ENCODE measurements around the gene PRKAR1A.
"Not testable (repeated sequence)": the region's sequence is repeated elsewhere in the genome, so short reads cannot be mapped to it uniquely, and the experiment has no call there.

PRKAR1A gene

GRCh38 chr17:68511671-68512246 is 471 bp upstream of the PRKAR1A start:
- peak; percentile 24 for DNase-seq

- no peak for DNase-seq
Measured at GRCh38 chr17:68512960-68513474, 787 bp downstream of the PRKAR1A start.

GRCh38 chr17:68513932-68514331 is 1.7 kb downstream of the PRKAR1A start:
- no peak for DNase-seq

GRCh38 chr17:68514831-68515635 is 2.8 kb downstream of the PRKAR1A start:
- no peak for DNase-seq

GRCh38 chr17:68516732-68517131 is 4.5 kb downstream of the PRKAR1A start:
- DNase-seq: no peak

GRCh38 chr17:68517605-68518004 is 5.4 kb downstream of the PRKAR1A start:
- DNase-seq: not testable (repeated sequence)

GRCh38 chr17:68518063-68518815 is 6.0 kb downstream of the PRKAR1A start:
- no peak for DNase-seq

- not testable (repeated sequence) for DNase-seq
Measured at GRCh38 chr17:68519051-68519450, 6.8 kb downstream of the PRKAR1A start.

GRCh38 chr17:68519911-68520310 is 7.7 kb downstream of the PRKAR1A start:
- DNase-seq: no peak

GRCh38 chr17:68522266-68522665 is 10.0 kb downstream of the PRKAR1A start:
- DNase-seq: no peak

GRCh38 chr17:68526548-68526947 is 14.3 kb downstream of the PRKAR1A start:
- DNase-seq: no peak

GRCh38 chr17:68527314-68527713 is 15.1 kb downstream of the PRKAR1A start:
- DNase-seq: no peak

GRCh38 chr17:68531252-68531651 is 19.0 kb downstream of the PRKAR1A start:
- DNase-seq: no peak

- DNase-seq: no peak
Measured at GRCh38 chr17:68532826-68533225, 20.6 kb downstream of the PRKAR1A start.

GRCh38 chr17:68533887-68534694 is 21.9 kb downstream of the PRKAR1A start:
- no peak for DNase-seq

GRCh38 chr17:68534695-68535088 is 22.5 kb downstream of the PRKAR1A start:
- DNase-seq: no peak

- DNase-seq: no peak
Measured at GRCh38 chr17:68535922-68536321, 23.7 kb downstream of the PRKAR1A start.

GRCh38 chr17:68539548-68540467 is 27.6 kb downstream of the PRKAR1A start:
- no peak for DNase-seq

- DNase-seq: no peak
Measured at GRCh38 chr17:68540981-68541380, 28.8 kb downstream of the PRKAR1A start.

GRCh38 chr17:68541816-68542215 is 29.6 kb downstream of the PRKAR1A start:
- no peak for DNase-seq

GRCh38 chr17:68542698-68543463 is 30.7 kb downstream of the PRKAR1A start:
- no peak for DNase-seq
